ENCODE results near the gene RFC1. TPM values are rescaled to one million over a fixed set of nuclear protein-coding genes. Genes with fewer than 3 reads are reported as not detected.

Gene RFC1
- total RNA-seq, 1 donor from 2014 or later, result 53.0 TPM

DNA sequence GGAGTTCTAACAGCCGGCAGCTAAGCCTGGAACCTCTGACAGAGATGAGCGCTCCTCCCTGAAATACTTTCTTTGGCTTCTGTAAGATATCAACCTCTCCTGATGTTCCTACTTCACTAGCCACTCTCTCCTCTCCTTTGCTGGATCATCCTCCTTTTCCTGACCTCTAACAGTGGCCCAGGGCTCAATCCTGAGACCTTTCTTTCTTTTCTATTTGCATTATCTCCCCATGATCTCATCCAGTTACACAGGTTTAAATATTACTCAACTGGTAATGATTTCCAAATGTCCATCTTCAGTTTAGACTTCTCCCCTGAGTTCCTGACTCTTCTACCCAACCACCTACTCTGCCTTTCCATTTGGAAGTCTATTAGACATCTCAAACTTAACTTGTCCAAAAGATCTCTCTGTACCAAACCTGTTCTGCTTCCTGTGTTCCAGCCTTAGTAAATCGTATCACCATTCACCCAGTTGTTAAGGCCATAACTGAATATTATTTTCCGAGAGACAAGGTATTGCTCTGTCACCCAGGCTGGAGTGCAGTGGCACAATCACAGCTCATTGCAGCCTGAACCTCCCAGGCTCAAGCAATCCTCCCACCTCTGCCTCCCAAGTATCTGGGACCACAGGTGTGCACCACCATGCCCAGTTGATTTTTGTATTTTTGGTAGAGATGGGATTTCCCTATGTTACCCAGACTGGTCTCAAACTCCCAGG, 41.1 kb downstream of the RFC1 start:
- Mint-ChIP-seq H3K27ac (no peak overlapping the region), H3K4me3 (no peak overlapping the region), H3K27me3 (no peaks in the 10 kb centered on the region), H3K36me3 (peaks cover 26% of the 10 kb centered on the region), H3K4me1 (ENCODE audit: unreplicated experiment) (no peaks in the 10 kb centered on the region), H3K9me3 (peaks cover 5% of the 10 kb centered on the region)
- no peak for DNase-seq (ENCODE audit: extremely low spot score, unreplicated experiment)
- TF ChIP-seq, protein P1, sequence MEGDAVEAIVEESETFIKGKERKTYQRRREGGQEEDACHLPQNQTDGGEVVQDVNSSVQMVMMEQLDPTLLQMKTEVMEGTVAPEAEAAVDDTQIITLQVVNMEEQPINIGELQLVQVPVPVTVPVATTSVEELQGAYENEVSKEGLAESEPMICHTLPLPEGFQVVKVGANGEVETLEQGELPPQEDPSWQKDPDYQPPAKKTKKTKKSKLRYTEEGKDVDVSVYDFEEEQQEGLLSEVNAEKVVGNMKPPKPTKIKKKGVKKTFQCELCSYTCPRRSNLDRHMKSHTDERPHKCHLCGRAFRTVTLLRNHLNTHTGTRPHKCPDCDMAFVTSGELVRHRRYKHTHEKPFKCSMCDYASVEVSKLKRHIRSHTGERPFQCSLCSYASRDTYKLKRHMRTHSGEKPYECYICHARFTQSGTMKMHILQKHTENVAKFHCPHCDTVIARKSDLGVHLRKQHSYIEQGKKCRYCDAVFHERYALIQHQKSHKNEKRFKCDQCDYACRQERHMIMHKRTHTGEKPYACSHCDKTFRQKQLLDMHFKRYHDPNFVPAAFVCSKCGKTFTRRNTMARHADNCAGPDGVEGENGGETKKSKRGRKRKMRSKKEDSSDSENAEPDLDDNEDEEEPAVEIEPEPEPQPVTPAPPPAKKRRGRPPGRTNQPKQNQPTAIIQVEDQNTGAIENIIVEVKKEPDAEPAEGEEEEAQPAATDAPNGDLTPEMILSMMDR (conservative IDR thresholded peaks at IDR 0.05), result no peak

DNA sequence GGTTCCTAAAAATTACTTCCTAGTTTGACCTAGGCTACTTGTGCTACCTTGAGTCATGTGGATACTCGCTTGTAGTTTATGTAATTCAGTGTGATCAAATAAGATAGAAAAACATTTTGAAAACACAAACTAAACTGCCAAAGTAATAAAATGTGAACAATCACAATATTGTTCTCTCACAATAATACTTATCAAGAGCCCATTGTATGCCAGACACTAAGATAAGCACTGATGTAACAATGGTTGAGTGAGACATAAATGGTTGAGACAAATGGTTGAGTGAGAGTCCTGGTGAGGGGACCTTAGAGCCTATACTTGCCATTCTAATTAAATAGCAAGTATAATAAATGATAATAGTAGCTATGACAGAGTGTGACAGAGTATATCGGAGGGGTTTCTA, 41.7 kb downstream of the RFC1 start:
- no peak for DNase-seq (ENCODE audit: extremely low spot score, unreplicated experiment)
- TF ChIP-seq, protein P1 (conservative IDR thresholded peaks at IDR 0.05), result no peak
- Mint-ChIP-seq H3K36me3 (peaks cover 30% of the 10 kb centered on the region), H3K27ac (no peak overlapping the region), H3K27me3 (no peaks in the 10 kb centered on the region), H3K9me3 (peaks cover 5% of the 10 kb centered on the region), H3K4me1 (ENCODE audit: unreplicated experiment) (no peaks in the 10 kb centered on the region), H3K4me3 (no peak overlapping the region)

- H3K9me3 Mint-ChIP-seq, result peaks cover 5% of the 10 kb centered on the region
- H3K27ac Mint-ChIP-seq, result no peak overlapping the region
- no peak for DNase-seq (ENCODE audit: extremely low spot score, unreplicated experiment)
- no peak overlapping the region for H3K4me3 Mint-ChIP-seq
- no peaks in the 10 kb centered on the region for H3K27me3 Mint-ChIP-seq
- H3K4me1 Mint-ChIP-seq (ENCODE audit: unreplicated experiment), result no peaks in the 10 kb centered on the region
- H3K36me3 Mint-ChIP-seq, result peaks cover 30% of the 10 kb centered on the region
- TF ChIP-seq, protein P1 (conservative IDR thresholded peaks at IDR 0.05), result no peak
These were observed 42.3 kb downstream of the RFC1 start for GRCh38 chr4:39323821-39324220.

- no peaks in the 10 kb centered on the region for H3K9me3 Mint-ChIP-seq
- no peak for DNase-seq (ENCODE audit: extremely low spot score, unreplicated experiment)
- H3K27ac Mint-ChIP-seq, result no peak overlapping the region
- TF ChIP-seq, protein P1 (conservative IDR thresholded peaks at IDR 0.05), result no peak
- H3K36me3 Mint-ChIP-seq, result peaks cover 23% of the 10 kb centered on the region
- no peak overlapping the region for H3K4me3 Mint-ChIP-seq
- H3K4me1 Mint-ChIP-seq (ENCODE audit: unreplicated experiment), result no peaks in the 10 kb centered on the region
- no peaks in the 10 kb centered on the region for H3K27me3 Mint-ChIP-seq
These were observed 45.6 kb downstream of the RFC1 start for GRCh38 chr4:39320381-39321115.

DNA sequence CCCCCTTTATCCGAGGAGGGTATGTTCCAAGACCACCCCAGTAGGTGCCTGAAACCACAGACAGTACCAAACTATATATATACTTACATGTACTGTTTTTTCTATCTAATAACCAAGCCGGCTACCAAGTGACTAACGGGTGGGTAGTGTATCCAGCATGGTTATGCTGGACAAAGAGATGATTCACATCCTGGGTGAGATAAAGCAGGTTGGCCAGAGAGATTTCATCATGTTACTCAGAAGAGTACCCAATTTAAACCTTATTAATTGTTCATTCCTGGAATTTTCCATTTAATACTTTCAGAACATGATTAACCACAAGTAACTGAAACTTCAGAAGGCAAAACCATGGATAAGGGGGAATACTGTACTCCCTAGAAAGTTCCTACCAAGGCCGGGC, 46.5 kb downstream of the RFC1 start:
- Mint-ChIP-seq H3K27ac (no peak overlapping the region), H3K9me3 (no peaks in the 10 kb centered on the region), H3K36me3 (peaks cover 18% of the 10 kb centered on the region), H3K4me3 (no peak overlapping the region), H3K4me1 (ENCODE audit: unreplicated experiment) (no peaks in the 10 kb centered on the region), H3K27me3 (no peaks in the 10 kb centered on the region)
- no peak for DNase-seq (ENCODE audit: extremely low spot score, unreplicated experiment)
- TF ChIP-seq, protein P1 (conservative IDR thresholded peaks at IDR 0.05), result no peak

Data from type B pancreatic cell (in vitro differentiated cells).